Natural killer cell (primary cell): ENCODE measurements around the gene SEMA4G. TPM values are rescaled to one million over a fixed set of nuclear protein-coding genes. Genes with fewer than 3 reads are reported as not detected.

Source experiments
- ATAC-seq, 3 donors: fragments of 150-1000 bp in 2 of 3; fragments of 200-7000 bp in 1 of 3; cut with Tn5 transposase; 1 replicate in 1 of 3; 2 replicates in 2 of 3; pipeline ENCODE4 v1.10.0; 2021; ENCODE audit warnings: mild to moderate bottlenecking in 2 of 3, moderate library complexity in 2 of 3
- DNase-seq, 2 donors: peaks; one replicate each; pipeline versions ENCODE4 v3.0.0 to v3.0.0-alpha.2; 2013 to 2021; ENCODE audit warnings: mixed read lengths in 1 of 2
- H3K27ac ChIP-seq: one replicate; pipeline ENCODE4 v1.5.1; 2013; ENCODE audit warnings: mild to moderate bottlenecking, low read length
- H3K27me3 ChIP-seq: one replicate; pipeline ENCODE4 v1.6.1; 2013; ENCODE audit warnings: low read length; ENCODE audit not compliant: control insufficient read depth, insufficient read depth
- H3K36me3 ChIP-seq: one replicate; pipeline ENCODE4 v1.6.1; 2013; ENCODE audit warnings: low read length; ENCODE audit not compliant: control insufficient read depth, insufficient read depth
- H3K4me1 ChIP-seq: one replicate; pipeline ENCODE4 v1.6.1; 2013; ENCODE audit warnings: low read length; ENCODE audit not compliant: control insufficient read depth, insufficient read depth
- H3K4me3 ChIP-seq: one replicate; pipeline ENCODE4 v1.5.1; 2013; ENCODE audit warnings: low read length
- H3K9me3 ChIP-seq: one replicate; pipeline ENCODE4 v1.6.1; 2013; ENCODE audit warnings: low read length; ENCODE audit not compliant: control insufficient read depth, insufficient read depth
- H3K27ac Mint-ChIP-seq, 2 donors: one replicate each; pipeline ENCODE4 v1.8.0; 2022; ENCODE audit warnings: mild to moderate bottlenecking in 2 of 2, mixed read lengths in 2 of 2, moderate library complexity in 1 of 2
- H3K27me3 Mint-ChIP-seq, 2 donors: one replicate each; pipeline ENCODE4 v1.8.0; 2022; ENCODE audit warnings: low read depth in 2 of 2, mixed read lengths in 2 of 2
- H3K36me3 Mint-ChIP-seq: one replicate; pipeline ENCODE4 v1.8.0; 2022; ENCODE audit warnings: mixed read lengths
- H3K4me1 Mint-ChIP-seq, 2 donors: one replicate each; pipeline ENCODE4 v1.8.0; 2022; ENCODE audit warnings: mixed read lengths in 2 of 2
- H3K4me3 Mint-ChIP-seq: one replicate; pipeline ENCODE4 v1.8.0; 2022; ENCODE audit warnings: mild to moderate bottlenecking, moderate library complexity, mixed read lengths
- H3K9me3 Mint-ChIP-seq, 2 donors: one replicate each; pipeline ENCODE4 v1.8.0; 2022; ENCODE audit warnings: mixed read lengths in 2 of 2
- WGBS: methylation state at CpG from one replicate; pipeline ENCODE4 v1.1.7; 2013; ENCODE audit warnings: missing lambda C conversion rate; ENCODE audit not compliant: insufficient coverage; 5-methylcytosine and 5-hydroxymethylcytosine counted together
- intact Hi-C: fragments of 100-400 bp; cut with micrococcal nuclease; formaldehyde crosslinking; loops from one replicate; pipeline ENCODE4 v1.14.2; 2022
- total RNA-seq, 4 donors: library from RNA; stranded (reverse); fragments of 120-200 nt in 1 of 4; gene quantifications; one replicate each; pipeline versions ENCODE4 v1.2.3 to v1.2.4, GENCODE V29; 2013 to 2022
- TF ChIP-seq, protein P1 (sequence below): fragments of 200-600 bp; IDR thresholded peaks from one replicate; pipeline ENCODE4 v1.8.0; 2022; ENCODE audit warnings: antibody characterized with exemption

Gene SEMA4G, protein sequence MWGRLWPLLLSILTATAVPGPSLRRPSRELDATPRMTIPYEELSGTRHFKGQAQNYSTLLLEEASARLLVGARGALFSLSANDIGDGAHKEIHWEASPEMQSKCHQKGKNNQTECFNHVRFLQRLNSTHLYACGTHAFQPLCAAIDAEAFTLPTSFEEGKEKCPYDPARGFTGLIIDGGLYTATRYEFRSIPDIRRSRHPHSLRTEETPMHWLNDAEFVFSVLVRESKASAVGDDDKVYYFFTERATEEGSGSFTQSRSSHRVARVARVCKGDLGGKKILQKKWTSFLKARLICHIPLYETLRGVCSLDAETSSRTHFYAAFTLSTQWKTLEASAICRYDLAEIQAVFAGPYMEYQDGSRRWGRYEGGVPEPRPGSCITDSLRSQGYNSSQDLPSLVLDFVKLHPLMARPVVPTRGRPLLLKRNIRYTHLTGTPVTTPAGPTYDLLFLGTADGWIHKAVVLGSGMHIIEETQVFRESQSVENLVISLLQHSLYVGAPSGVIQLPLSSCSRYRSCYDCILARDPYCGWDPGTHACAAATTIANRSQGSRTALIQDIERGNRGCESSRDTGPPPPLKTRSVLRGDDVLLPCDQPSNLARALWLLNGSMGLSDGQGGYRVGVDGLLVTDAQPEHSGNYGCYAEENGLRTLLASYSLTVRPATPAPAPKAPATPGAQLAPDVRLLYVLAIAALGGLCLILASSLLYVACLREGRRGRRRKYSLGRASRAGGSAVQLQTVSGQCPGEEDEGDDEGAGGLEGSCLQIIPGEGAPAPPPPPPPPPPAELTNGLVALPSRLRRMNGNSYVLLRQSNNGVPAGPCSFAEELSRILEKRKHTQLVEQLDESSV
- total RNA-seq = 1 to 10 TPM in 1 of 3 donors, under 1 TPM in 1, not detected in 1; 0.53 to 1.7 TPM
- total RNA-seq (2013) = 0.38 TPM

- Histone ChIP-seq H3K9me3 (no peaks in the 10 kb centered on the region), H3K4me3 (peak within 1 kb of the TSS; percentile 31), H3K27ac (no peak within 1 kb of the TSS), H3K27me3 (no peaks in the 10 kb centered on the region), H3K4me1 (peaks cover 14% of the 10 kb centered on the region), H3K36me3 (peaks cover 9% of the 10 kb centered on the region)
- TF ChIP-seq, protein P1, sequence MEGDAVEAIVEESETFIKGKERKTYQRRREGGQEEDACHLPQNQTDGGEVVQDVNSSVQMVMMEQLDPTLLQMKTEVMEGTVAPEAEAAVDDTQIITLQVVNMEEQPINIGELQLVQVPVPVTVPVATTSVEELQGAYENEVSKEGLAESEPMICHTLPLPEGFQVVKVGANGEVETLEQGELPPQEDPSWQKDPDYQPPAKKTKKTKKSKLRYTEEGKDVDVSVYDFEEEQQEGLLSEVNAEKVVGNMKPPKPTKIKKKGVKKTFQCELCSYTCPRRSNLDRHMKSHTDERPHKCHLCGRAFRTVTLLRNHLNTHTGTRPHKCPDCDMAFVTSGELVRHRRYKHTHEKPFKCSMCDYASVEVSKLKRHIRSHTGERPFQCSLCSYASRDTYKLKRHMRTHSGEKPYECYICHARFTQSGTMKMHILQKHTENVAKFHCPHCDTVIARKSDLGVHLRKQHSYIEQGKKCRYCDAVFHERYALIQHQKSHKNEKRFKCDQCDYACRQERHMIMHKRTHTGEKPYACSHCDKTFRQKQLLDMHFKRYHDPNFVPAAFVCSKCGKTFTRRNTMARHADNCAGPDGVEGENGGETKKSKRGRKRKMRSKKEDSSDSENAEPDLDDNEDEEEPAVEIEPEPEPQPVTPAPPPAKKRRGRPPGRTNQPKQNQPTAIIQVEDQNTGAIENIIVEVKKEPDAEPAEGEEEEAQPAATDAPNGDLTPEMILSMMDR = peak; percentile 72
- no peaks in the 10 kb centered on the region for H3K27me3 Mint-ChIP-seq
- peaks cover 9 to 27% of the 10 kb centered on the region in 2 donors for H3K4me1 Mint-ChIP-seq
- no peaks in the 10 kb centered on the region for H3K36me3 Mint-ChIP-seq
- H3K27ac Mint-ChIP-seq = peak within 1 kb of the TSS in 1 of 2 donors; percentile 48
- DNase-seq = peak; percentile 45 to 68
- intact Hi-C loops = loop anchor here (1.0 kb wide), 1 partner anchor 44 kb away; no protein-coding TSS in a partner anchor
- no peaks in the 10 kb centered on the region for H3K9me3 Mint-ChIP-seq
- peak; percentile 69 to 86 (median 83) for ATAC-seq
- H3K4me3 Mint-ChIP-seq = peak within 1 kb of the TSS; percentile 81
- WGBS = 4% methylated on average over 54 of the region's 70 CpGs
Observed at GRCh38 chr10:100969187-100970075, at the start of gene SEMA4G. TSS of gene SEMA4G (plus strand) at chr10:100969504. CDS start at chr10:100972913, 3,409 bp downstream.

- H3K4me1 ChIP-seq = no peaks in the 10 kb centered on the region
- peaks cover 37% of the 10 kb centered on the region for H3K36me3 Mint-ChIP-seq
- peaks cover 79% of the 10 kb centered on the region for H3K36me3 ChIP-seq
- no peaks in the 10 kb centered on the region for H3K9me3 ChIP-seq
- no peaks in the 10 kb centered on the region for H3K27me3 Mint-ChIP-seq
- H3K4me1 Mint-ChIP-seq = peaks cover 11 to 16% of the 10 kb centered on the region in 2 donors
- H3K9me3 Mint-ChIP-seq = no peaks in the 10 kb centered on the region
- H3K27ac ChIP-seq = no peak overlapping the region
- no peak for ATAC-seq
- no peak for DNase-seq
- H3K27ac Mint-ChIP-seq = no peak overlapping the region
- H3K4me3 Mint-ChIP-seq = no peak overlapping the region
- intact Hi-C loops = no loop called here
- TF ChIP-seq, protein P1 = no peak
- no peak overlapping the region for H3K4me3 ChIP-seq
- no peaks in the 10 kb centered on the region for H3K27me3 ChIP-seq
Observed at GRCh38 chr10:100923580-100923979, 45.7 kb upstream of the SEMA4G start.

GRCh38 chr10:100927266-100927665, 42.0 kb upstream of the SEMA4G start:
- ATAC-seq (no peak), DNase-seq (no peak)
- intact Hi-C loops = no loop called here
- Histone ChIP-seq H3K4me1 (no peaks in the 10 kb centered on the region), H3K36me3 (peaks cover 91% of the 10 kb centered on the region), H3K4me3 (no peak overlapping the region), H3K27me3 (no peaks in the 10 kb centered on the region), H3K9me3 (no peaks in the 10 kb centered on the region), H3K27ac (no peak overlapping the region)
- TF ChIP-seq, protein P1 = no peak
- WGBS = 97% methylated on average over 3 of the region's 5 CpGs
- H3K4me1 Mint-ChIP-seq = peaks cover 12 to 25% of the 10 kb centered on the region in 2 donors
- H3K36me3 Mint-ChIP-seq = peaks cover 50% of the 10 kb centered on the region
- no peaks in the 10 kb centered on the region for H3K27me3 Mint-ChIP-seq
- no peak overlapping the region for H3K27ac Mint-ChIP-seq
- no peak overlapping the region for H3K4me3 Mint-ChIP-seq
- H3K9me3 Mint-ChIP-seq = no peaks in the 10 kb centered on the region
